HEK293 (cell line): ENCODE data around the gene STK11.
A peak's percentile ranks its signal among the peaks of the same experiment; 100 is the strongest.

Experiments
- CTCF ChIP-seq: fragments of 450-650 bp; formaldehyde crosslinking; IDR thresholded peaks from 2 replicates; pipeline ENCODE4 v1.5.1; 2016; ENCODE audit warnings: missing biosample characterization, missing genetic modification characterization
- ELK4 ChIP-seq: IDR thresholded peaks from 2 replicates; pipeline ENCODE4 v1.6.1; 2011; ENCODE audit warnings: mild to moderate bottlenecking, low read depth, low read length, borderline replicate concordance
- HOXD13 ChIP-seq: sonication (generic); formaldehyde crosslinking; IDR thresholded peaks from 2 replicates; pipeline ENCODE4 v1.8.0; 2022; ENCODE audit warnings: missing genetic modification reagents, borderline replicate concordance
- TCF7L2 ChIP-seq: IDR thresholded peaks from 2 replicates; pipeline ENCODE4 v1.6.1; 2011; ENCODE audit warnings: low read depth, mild to moderate bottlenecking, inconsistent platforms, low read length, moderate library complexity, borderline replicate concordance
- ZBTB49 ChIP-seq: fragments of 450-650 bp; formaldehyde crosslinking; IDR thresholded peaks from 2 replicates; pipeline ENCODE4 v1.5.1; 2016; ENCODE audit warnings: missing biosample characterization, missing genetic modification characterization, low read depth
- ZFP37 ChIP-seq: fragments of 450-650 bp; formaldehyde crosslinking; IDR thresholded peaks from 2 replicates; pipeline ENCODE4 v1.5.1; 2016; ENCODE audit warnings: missing biosample characterization, missing genetic modification characterization
- ZNF10 ChIP-seq: fragments of 450-650 bp; formaldehyde crosslinking; IDR thresholded peaks from 2 replicates; pipeline ENCODE4 v1.5.1; 2017; ENCODE audit warnings: missing biosample characterization, missing genetic modification characterization
- ZNF121 ChIP-seq: fragments of 450-650 bp; formaldehyde crosslinking; IDR thresholded peaks from 2 replicates; pipeline ENCODE4 v1.5.1; 2016; ENCODE audit warnings: missing biosample characterization, missing genetic modification characterization
- ZNF211 ChIP-seq: fragments of 450-650 bp; formaldehyde crosslinking; IDR thresholded peaks from 2 replicates; pipeline ENCODE4 v1.5.1; 2016; ENCODE audit warnings: low read depth, missing biosample characterization, missing genetic modification characterization
- ZNF23 ChIP-seq: fragments of 450-650 bp; formaldehyde crosslinking; IDR thresholded peaks from 2 replicates; pipeline ENCODE4 v1.5.1; 2016; ENCODE audit warnings: missing biosample characterization, missing genetic modification characterization, borderline replicate concordance
- ZNF248 ChIP-seq: fragments of 450-650 bp; formaldehyde crosslinking; IDR thresholded peaks from 2 replicates; pipeline ENCODE4 v1.5.1; 2017; ENCODE audit warnings: missing biosample characterization, missing genetic modification characterization
- ZNF266 ChIP-seq: fragments of 450-650 bp; formaldehyde crosslinking; IDR thresholded peaks from 2 replicates; pipeline ENCODE4 v1.5.1; 2016; ENCODE audit warnings: missing biosample characterization, missing genetic modification characterization, low read depth
- ZNF280C ChIP-seq: fragments of 450-650 bp; formaldehyde crosslinking; IDR thresholded peaks from 2 replicates; pipeline ENCODE4 v1.5.1; 2016; ENCODE audit warnings: missing biosample characterization, missing genetic modification characterization
- ZNF280D ChIP-seq: fragments of 450-650 bp; formaldehyde crosslinking; IDR thresholded peaks from 2 replicates; pipeline ENCODE4 v1.5.1; 2016; ENCODE audit warnings: missing biosample characterization, missing genetic modification characterization
- ZNF292 ChIP-seq: fragments of 450-650 bp; formaldehyde crosslinking; IDR thresholded peaks from 2 replicates; pipeline ENCODE4 v1.5.1; 2016; ENCODE audit warnings: low read depth, missing biosample characterization, missing genetic modification characterization, borderline replicate concordance
- ZNF398 ChIP-seq: fragments of 450-650 bp; formaldehyde crosslinking; IDR thresholded peaks from 2 replicates; pipeline ENCODE4 v1.5.1; 2017; ENCODE audit warnings: missing biosample characterization, missing genetic modification characterization
- ZNF404 ChIP-seq: fragments of 450-650 bp; formaldehyde crosslinking; IDR thresholded peaks from 2 replicates; pipeline ENCODE4 v1.5.1; 2017; ENCODE audit warnings: missing biosample characterization, missing genetic modification characterization
- ZNF488 ChIP-seq: fragments of 450-650 bp; formaldehyde crosslinking; IDR thresholded peaks from 2 replicates; pipeline ENCODE4 v1.5.1; 2016; ENCODE audit warnings: missing biosample characterization, missing genetic modification characterization
- ZNF510 ChIP-seq: fragments of 450-650 bp; formaldehyde crosslinking; IDR thresholded peaks from 2 replicates; pipeline ENCODE4 v1.5.1; 2018; ENCODE audit warnings: mild to moderate bottlenecking, missing genetic modification characterization, missing biosample characterization; ENCODE audit not compliant: insufficient replicate concordance
- ZNF585B ChIP-seq: fragments of 450-650 bp; formaldehyde crosslinking; IDR thresholded peaks from 2 replicates; pipeline ENCODE4 v1.5.1; 2016; ENCODE audit warnings: missing biosample characterization, missing genetic modification characterization
- ZNF596 ChIP-seq: fragments of 450-650 bp; IDR thresholded peaks from 2 replicates; pipeline ENCODE4 v1.5.0; 2018; ENCODE audit warnings: missing biosample characterization, mild to moderate bottlenecking, missing genetic modification characterization, moderate library complexity
- ZNF621 ChIP-seq: fragments of 450-650 bp; formaldehyde crosslinking; IDR thresholded peaks from 2 replicates; pipeline ENCODE4 v1.5.1; 2017; ENCODE audit warnings: missing biosample characterization, missing genetic modification characterization
- ZNF623 ChIP-seq: fragments of 450-650 bp; formaldehyde crosslinking; IDR thresholded peaks from 2 replicates; pipeline ENCODE4 v1.5.1; 2016; ENCODE audit warnings: missing biosample characterization, missing genetic modification characterization
- ZNF660 ChIP-seq: fragments of 450-650 bp; IDR thresholded peaks from 2 replicates; pipeline ENCODE4 v1.5.1; 2018; ENCODE audit warnings: missing biosample characterization, mild to moderate bottlenecking, missing genetic modification characterization
- ZNF677 ChIP-seq: fragments of 450-650 bp; IDR thresholded peaks from 2 replicates; pipeline ENCODE4 v1.5.0; 2018; ENCODE audit warnings: missing biosample characterization, mild to moderate bottlenecking, missing genetic modification characterization, moderate library complexity
- ZNF76 ChIP-seq: fragments of 450-650 bp; formaldehyde crosslinking; IDR thresholded peaks from 2 replicates; pipeline ENCODE4; 2016; ENCODE audit warnings: low read depth, missing biosample characterization, missing genetic modification characterization, borderline replicate concordance
- ZNF837 ChIP-seq: fragments of 450-650 bp; formaldehyde crosslinking; IDR thresholded peaks from 2 replicates; pipeline ENCODE4 v1.5.1; 2016; ENCODE audit warnings: missing biosample characterization, missing genetic modification characterization

Gene STK11

GRCh38 chr19:1274852-1275259, 69.3 kb downstream of the STK11 start (continued):
- TF ChIP-seq ZNF292 (no peak), ZNF621 (no peak), ZNF510 (tag by site-specific recombination) (no peak), ZNF596 (tag by site-specific recombination) (0 out of 2 replicates have a peak, but pooled peaks have one; percentile 3), ZNF585B (no peak), ZNF623 (no peak), ZNF404 (tag by site-specific recombination) (no peak), ZNF10 (tag by site-specific recombination) (0 out of 2 replicates have a peak, but pooled peaks have one; percentile 10), ZNF266 (no peak), ZNF248 (tag by site-specific recombination) (no peak), ZNF488 (tag by site-specific recombination) (0 out of 2 replicates have a peak, but pooled peaks have one; percentile 20), ZNF23 (tag by site-specific recombination) (no peak), CTCF (tag by site-specific recombination) (peak; percentile 48), ELK4 (no peak), ZNF280C (tag by site-specific recombination) (no peak), ZFP37 (peak; percentile 86), ZNF837 (0 out of 2 replicates have a peak, but pooled peaks have one; percentile 67), ZNF76 (tag by site-specific recombination) (no peak), ZNF121 (tag by site-specific recombination) (peak; percentile 68), ZNF660 (tag by site-specific recombination) (no peak; the same call in 1 of the 2 replicates), ZBTB49 (tag by site-specific recombination) (no peak), ZNF398 (tag by site-specific recombination) (peak; percentile 52), ZNF211 (tag by site-specific recombination) (no peak), HOXD13 (no peak), ZNF280D (tag by site-specific recombination) (no peak), TCF7L2 (no peak), ZNF677 (no peak)
